HG03558 (cell line): ENCODE data around the gene RAB27A.

Experiments used
- ATAC-seq: cut with Tn5 transposase; IDR thresholded peaks from one replicate; pipeline ENCODE4 v1.9.1; 2021; ENCODE audit warnings: moderate number of reproducible peaks; ENCODE audit not compliant: unreplicated experiment; ENCODE audit errors: extremely low read depth

Gene RAB27A

DNA sequence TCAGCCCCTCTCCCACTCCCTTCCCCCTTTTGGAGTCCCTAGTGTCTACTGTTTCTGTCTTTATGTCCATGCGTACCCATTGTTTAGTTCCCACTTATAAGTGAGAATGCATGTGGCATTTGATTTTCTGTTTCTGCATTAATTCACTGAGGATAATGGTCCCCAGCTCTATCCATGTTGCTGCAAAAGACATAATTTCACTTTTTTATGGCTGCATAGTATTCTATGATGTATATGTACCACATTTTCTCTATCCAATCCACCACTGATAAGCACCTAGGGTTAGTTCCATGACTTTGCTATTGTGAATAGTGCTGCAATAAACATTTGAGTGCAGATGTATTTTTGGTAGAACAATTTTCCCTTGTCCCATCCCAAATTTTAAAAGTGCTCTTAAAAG is 58.7 kb downstream of the RAB27A start:
- no peak for ATAC-seq

DNA sequence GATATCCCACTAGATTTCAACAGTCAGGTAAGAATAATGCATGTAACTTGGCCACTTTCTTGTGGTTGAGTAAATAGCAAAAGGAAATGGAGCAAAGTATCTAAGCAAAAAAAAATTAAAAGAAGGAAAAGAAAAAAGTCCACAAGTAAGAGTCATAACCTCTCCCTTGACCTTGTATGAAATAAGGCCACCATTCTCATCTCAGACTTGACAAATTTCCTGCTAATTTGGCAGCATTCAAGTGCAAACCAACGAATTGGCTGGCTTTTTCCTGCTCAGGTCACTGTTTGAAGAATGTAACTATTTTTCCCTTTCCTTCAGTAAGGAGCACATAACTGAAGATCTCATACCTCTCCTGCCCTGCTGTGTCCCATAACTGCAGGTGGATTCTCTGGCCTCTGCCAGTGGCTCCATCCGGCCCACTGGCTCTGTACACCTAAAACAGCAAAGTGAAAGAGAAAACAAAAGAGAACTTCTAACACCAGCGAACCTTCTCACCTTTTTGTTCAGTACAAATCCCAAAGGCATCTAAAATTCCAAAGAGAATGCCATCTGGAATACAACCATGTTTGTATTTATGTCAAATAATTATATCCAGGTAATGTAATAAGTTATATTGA is 59.5 kb downstream of the RAB27A start:
- no peak for ATAC-seq

DNA sequence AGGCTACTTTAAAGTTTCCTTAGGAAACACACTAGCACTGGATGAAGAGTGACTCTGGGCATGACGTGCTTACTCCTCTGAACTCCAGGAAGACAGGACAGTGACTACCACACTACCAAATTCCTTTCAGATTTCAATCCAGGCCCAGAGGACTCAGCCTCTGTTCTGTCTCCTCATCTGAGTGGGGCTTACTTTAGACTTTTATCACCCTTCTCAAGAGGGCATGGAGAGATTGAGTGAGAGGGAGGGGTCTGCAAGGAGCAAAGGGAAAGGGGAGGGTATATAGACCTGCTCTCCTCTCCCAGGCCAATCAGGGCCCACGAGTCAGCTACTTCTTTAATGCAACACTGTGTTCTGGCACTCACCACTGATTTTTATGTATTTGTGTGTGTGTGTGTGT is 63.5 kb downstream of the RAB27A start:
- ATAC-seq = no peak

DNA sequence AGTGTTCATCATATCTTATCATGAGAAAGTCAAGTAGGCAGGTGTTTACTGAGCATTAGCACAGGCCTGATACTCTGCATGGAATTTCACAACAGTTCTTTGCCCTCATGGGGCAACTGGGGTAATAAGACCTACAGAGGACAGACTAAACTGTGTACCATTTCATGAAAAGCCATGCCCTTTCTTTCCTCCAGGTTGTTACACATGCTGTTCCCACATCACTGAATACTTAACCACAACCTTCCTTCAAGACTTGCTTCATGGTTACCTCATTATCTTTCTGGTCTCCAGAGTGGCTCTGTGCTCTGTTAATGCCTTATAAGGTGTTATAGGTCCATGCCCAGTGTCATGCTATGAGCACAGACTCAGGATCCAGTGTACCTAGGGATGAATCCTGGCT is 64.7 kb downstream of the RAB27A start:
- no peak for ATAC-seq

DNA sequence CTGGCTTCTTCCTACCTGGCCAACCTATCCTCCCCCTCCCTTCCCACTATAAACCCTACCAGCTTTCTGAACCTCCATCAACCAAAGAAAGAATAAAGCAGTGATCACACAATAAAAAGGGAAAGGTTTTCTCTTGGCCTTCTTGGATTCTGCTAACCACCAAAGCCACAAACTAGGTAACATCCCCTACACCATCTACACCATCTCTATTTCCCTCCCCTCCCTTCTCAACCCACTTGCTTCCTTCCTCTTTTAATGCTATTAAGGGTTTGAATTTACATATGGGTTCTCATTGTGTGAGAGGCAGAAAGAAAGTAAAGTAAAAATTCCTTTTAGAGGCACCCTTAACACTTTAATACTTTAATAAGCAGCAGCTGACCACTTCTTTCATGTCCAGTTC is 67.0 kb downstream of the RAB27A start:
- ATAC-seq = no peak

DNA sequence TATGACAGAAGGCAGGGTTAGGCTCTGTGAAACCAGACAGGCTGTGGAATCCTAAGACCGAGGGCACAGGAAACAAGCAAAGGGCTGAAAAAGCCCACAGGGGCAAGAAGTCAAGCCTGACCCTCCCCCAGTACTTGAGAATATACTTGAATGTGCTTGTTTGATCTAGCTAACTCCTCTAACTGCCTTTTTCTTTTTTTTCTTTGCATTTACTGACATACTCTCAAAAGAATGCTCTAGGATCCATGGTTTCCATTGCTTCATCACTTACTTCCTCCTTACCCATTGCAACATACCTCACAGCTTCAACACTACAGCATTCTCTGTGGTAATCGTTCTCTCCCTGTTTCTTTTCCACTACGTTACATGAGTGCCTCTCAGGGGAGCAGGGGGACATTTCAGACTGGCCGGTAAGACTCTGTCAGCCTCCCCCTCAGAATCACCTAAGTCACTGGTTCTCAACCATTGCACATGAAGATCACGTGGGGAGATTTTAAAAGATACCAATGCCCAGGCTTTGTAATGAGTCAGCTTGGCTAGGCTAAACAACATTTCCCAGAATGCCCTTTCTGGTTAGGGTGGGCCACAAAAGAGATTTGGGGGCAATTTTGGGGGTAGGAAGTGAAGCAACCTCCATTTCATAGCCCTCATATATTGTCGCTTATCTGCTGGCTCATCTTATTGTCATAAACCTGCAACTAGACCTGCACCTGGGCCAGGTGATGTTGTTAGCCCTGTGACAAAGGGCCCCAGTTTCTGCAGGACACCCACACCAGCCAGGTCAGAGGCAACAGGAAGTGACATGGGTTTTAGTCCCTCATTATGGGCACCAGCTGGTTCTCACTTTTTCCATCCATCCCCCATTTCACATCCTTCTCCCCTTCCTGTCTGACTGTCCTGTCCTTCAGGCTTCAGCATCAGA is 68.3 kb downstream of the RAB27A start:
- ATAC-seq = no peak

DNA sequence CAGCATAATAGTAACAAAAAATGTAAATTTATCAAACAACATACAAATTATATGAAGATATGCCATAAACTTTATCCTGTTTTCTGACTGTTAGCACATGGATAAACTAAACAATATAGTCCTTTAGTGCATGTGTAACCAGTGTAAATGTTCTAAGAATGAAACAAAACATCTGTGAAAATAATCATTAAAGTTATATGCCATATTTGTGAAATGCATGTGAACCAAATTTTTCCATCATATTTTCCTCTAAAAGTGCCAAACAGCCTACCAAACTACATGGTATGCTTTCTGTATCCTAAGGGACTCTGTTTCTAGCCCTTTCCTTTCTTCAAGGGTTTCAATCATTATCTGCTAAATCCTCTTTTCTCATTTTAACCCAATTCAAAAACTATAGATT is 69.0 kb downstream of the RAB27A start:
- ATAC-seq = no peak

DNA sequence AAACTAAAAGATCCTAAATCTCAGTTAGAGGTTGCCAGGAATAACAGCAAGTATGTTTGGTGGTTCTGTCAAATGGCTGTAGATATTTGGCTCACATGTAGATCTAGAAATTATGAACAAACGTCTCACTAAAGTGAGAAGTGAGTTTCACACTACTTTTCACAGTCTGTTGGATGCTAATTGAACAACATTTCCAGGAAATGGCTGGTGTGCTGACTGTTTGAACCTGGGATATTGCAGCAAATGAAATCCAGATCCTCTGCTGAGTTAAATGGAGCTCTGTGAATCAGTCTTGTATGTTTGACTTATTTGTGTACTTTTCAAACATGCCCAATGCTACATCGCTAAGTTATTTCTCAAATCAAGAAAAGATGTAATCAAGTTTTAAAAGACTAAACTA is 71.6 kb downstream of the RAB27A start:
- no peak for ATAC-seq

DNA sequence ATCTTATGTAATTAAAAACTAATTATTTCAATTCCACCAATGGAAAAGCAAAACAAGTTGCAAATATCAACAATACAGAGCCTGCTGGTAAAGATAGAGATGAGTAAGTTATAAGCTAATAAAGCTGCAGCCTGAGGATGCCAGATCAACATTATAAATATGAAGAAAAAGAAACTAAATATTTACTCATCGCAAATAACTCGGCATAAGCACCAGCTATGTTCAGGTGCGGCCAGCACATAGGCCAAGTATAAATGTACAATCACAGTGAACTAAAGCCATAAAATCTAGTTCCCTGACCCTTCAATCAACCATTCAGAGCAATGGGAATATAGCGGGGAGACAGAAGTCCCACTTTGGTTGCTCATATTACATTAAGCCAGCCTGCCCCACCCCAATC is 85.1 kb downstream of the RAB27A start:
- no peak for ATAC-seq

DNA sequence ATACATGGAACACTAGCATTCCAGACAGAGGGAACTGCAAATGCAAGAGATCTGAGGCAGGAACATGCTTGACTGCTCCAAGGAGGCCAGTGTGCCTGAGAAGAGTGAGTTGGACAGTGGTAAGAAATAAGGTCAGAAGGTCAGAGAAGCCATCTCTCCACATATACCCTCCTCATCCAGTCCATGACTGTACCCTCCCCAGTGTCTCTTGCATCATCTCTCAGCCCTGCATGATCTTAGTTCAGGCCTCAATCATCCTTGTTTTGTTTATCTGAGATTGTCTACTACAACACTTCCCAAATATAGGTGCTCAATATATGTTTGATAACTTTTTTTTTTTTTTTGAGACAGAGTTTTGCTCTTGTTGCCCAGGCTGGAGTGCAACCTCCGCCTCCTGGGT is 87.4 kb downstream of the RAB27A start:
- no peak for ATAC-seq

DNA sequence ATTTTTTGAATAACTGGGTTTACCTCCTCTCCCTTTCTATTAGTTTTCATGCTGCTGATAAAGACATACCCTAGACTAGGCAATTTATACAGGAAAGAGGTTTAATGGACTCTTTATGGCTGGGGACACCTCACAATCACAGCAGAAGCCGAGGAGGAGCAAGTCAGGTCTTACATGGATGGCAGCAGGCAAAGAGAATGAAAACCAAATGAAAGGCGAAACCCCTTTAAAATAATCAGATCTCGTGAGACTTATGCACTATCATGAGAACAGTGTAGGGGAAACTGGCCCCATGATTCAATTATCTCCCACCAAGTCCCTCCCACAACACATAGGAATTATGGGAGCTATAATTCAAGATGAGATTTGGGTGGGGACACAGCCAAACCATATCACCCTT is 90.9 kb downstream of the RAB27A start:
- ATAC-seq = no peak

DNA sequence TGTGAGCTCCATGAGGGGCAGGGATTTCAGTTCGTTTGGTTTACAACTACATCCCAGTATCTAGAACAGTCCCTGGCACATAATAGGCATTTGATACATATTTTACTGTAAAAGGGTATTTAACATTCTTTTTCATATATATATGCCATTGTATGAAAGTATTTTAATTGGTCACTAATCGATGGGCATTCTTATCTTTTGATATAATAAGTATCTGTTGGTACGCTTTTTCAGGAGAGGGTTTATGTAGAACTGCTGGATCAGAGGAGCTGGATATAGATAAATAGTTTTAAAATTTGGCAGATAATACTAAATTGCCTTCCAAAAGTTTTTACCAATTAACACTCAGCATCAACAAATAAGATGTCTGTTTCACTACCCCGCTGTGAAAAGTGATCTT is 91.9 kb downstream of the RAB27A start:
- no peak for ATAC-seq

DNA sequence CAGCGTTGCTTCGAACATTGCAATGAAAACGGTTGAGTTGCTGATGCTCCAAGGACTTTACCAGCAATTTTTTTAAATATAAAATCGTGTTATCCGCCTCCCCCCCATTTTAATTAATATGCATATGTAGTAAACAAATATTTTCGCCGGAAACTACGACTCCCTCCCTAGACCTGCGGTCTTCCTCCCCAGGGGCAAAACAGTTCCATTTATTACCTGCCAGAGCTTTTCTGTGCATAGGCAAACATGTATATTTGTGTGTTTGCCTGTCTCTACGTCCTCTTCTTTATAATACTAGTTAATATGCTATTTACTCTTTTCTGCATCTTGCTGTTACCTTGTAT is 92.3 kb downstream of the RAB27A start:
- peak; percentile 3 for ATAC-seq

DNA sequence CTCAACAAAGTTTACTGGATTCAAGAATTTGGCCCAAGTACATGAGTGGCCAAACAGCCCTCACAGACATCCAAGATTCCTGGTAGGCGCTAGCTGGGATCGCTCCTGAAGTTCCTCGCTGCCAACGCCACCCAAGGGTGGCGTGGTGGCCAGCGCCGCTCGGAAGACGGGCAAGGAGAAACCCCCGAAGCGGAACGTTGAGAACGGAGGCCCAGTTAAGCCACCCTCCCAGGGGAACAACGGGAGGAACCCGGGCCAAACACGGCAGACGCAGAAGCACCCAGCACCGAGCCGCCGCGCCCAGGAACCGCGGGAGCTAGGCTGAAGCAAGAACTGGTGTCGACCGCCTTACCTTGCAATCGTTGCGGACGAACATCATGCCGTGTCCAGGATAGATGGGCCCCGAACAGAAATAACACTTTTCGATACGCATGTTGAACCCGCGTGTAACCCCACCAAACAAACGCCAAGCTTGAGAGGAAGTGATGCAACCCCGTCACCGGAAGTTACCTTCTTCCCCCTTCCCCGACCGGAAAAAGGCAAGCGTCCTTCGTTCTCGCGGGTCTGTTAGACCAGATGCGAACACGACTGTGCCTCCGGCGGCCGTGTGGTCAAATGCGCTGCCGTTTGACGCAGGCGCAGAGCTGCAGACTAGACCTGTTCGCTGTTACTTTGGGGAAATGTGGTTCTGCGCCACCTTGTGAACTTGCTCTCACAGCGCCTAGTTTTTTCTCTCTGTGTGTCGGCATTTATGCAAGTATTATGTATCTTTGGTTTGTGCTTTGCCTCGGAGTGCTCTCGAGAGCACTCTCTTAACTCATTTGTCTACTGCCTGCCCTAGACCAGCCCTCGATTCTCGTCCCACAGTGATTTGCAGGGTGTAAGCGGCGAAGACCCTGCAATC is 92.9 kb downstream of the RAB27A start, which contains the start of gene RSL24D1:
RSL24D1 (minus strand) TSS at position 484 of the 904 bp plus-strand sequence; CDS start at position 433, 51 bp downstream.
- peak; percentile 95 for ATAC-seq

DNA sequence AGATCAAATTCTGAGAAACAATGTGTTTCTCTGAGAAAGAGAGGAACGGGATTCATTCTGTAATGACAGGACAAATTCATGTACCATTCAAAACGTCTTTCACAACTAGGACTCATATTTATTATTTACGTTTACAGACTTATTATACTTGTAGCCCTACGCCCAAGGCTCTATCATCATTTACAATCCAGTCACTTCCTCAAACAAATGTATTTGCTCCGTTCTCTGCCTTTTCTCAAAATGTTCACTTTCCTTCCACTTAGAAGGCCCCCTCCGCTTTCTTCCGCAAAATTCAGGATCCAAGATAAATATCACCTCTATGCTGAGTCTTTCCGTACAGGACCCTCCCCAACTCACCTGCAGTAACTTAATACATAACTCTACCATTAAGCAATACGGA is 93.6 kb downstream of the RAB27A start:
- ATAC-seq = no peak

DNA sequence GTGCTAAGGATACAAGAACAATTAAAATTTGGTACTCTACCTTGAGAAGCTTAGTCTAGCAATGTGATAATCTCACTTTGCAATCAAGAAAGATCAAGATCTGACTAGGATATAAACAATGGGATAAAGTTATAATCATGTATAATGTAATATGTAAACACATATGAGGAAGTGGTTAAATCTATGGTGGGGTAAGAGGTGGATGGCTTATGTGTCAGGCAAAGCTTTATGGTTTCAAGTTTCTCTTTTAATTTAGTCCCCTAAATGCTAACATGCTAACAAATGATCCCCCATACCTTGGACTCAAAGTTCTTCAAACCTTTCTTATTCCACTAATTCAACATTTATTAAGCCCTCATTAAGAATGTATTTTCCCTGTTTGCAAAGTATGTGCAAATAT is 95.4 kb downstream of the RAB27A start:
- ATAC-seq = no peak

DNA sequence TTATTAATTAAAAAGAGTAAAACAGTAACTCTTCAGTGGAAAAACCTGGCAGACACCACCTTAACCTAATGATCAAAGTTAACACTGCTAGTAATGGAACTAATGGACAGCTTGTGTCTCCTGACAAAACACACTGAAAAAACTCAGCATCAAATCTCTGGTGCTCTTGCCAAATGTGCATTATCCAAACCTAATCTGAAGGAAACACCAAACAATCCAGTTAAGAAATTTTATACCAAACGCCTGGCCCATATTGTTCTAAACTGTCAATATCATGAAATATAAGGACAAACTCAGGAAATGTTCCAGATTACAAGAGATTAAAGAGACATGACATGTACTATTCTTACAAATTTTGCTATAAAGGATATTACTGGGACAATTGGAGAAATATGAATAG is 103.3 kb downstream of the RAB27A start:
- no peak for ATAC-seq

DNA sequence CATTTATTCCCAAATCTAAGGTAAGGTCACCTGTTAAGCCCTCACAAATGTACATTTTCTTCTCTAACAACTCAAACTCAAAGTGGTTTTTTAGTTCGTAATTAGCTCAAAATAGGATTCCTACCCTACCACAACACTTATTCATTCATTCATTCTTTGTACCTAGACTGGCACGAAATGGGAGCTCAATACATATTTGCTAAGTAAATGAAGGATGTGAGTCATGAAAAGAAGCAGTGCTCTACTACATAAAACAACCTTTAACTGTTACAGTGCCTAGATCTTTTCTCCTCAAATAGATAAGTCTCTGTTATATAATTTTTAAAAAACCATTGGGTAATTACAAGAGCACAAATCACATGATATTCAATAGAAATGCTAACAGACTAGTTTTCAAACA is 105.9 kb downstream of the RAB27A start:
- ATAC-seq = no peak

DNA sequence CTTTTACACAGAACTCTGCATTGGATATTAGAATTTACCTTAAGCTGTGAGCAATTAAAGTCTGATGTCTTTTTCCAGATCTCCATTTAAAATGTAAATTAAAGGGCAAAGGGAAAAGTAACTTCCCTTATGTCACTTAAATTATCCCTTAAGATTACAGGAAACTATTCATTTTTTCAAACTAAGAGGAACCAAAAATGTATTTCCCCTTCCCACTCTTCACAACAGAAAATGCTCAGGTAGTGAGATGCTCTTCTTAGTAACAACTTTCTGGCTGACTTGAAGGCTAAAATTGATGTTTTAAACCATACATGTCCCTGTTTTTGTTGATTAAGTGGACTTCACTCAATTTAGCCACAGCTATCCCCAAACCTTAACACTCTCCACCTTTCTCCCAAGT is 110.5 kb downstream of the RAB27A start:
- ATAC-seq = no peak

DNA sequence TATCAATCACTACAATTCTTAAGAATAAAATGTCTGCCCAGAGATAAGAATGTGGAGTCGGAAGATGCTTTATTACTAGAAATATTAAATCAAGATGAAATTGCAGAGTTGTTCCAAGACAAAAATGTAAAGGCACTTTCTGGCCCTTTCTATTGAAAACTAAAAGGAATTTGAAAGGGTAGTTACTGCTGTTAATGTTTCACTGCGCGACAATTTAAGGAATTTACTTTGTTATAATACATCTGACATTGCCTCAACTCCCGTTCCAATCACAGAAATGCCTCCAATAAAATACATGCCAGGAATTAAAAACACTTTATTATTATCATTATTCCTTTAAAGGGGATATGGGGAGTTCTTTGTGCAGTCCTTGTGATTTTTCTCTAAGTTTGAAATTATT is 119.3 kb downstream of the RAB27A start:
- no peak for ATAC-seq
